ENCODE measurements around the gene IVL. TPM values are rescaled to one million over a fixed set of nuclear protein-coding genes. Genes with fewer than 3 reads are reported as not detected.

Gene IVL
- total RNA-seq, 1 donor from 2014 or later, result 71.5 TPM

- no peak for DNase-seq
Measured at GRCh38 chr1:152953761-152954160, 45.4 kb downstream of the IVL start.

DNA sequence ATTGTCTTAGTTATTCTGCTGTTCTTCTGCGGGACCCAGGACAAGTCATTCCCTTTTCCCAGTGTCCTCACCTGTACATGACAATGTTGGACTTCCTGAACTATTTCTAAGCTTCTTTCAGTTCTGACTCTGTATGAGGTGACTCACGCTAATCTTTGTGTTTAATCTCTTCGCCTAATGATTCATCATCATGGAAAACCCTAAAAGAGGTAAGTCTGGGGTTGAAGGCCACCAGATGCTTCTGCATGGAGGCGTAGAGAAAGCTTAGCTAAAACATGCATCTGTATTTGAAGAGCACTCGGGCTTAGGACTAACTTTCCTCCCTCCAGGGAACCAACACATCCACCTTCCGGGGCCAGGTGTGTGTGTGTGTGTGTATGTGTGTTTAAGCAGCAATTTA, 46.1 kb downstream of the IVL start:
- no peak for DNase-seq

DNA sequence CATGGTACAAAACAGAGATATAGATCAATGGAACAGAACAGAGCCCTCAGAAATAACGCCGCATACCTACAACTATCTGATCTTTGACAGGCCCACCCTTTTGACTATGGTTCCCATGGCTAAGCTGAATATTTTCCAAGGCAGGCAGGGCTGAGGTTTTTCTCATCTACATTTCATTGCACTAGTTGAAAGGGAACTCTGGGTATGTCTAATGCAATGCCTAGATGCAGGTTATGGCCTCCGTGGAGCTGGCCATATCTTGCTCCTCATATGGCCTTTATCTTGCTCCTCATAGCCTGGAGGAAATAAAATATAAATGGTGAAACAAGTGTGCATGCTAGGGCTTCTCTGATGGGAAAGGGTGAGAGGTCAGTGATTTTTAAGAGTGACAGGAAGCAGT, 49.2 kb downstream of the IVL start:
- no peak for DNase-seq

DNA sequence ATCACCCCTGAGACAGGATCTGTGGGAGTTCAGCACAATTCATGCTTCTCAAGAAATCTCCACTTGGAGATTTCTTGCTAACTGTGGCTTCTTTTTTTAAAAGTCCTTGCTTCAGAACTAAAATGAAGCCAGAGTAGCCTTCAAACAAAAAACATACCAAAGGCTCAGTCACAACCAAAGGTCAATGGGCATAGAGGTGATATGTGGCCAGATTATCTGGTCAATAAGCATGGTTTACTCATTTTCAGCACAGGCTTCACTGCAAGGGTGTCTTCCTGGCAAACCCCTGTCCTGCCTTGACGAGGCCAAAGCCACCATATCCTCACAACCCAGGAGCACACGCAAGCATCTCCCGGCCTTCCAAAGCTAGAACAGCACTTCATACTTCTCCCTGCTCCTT, 50.9 kb downstream of the IVL start:
- DNase-seq, result no peak

DNA sequence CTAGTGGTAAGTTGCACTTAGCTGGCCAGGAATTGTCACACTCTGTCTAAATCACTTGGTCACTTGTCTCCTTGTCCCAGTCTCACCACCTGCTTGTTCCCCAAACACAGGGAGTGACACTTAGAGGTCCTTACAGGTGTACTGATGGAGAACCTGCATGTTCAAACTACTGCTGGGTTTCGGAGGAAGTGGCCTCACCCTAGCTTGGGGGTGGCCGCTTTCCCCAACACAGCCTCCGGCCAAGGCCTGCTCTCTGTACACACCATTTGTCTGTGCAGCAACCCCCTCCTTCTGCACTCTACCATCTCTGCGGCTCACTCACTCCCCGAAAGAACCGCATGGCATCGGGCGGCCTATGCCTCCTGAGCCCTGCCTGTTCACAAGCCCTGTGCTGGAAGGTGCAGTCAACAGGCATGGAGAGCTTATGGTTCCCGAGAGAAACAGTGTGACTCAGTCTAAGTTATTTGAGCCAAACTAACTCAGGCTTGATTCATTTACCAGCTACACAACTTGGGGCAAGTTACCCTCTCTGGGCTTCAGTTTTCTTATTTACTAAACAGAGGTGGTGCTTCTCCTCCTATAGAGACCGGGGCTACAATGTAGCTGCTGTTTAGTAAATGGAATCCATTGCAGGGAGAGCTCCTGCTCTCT, 51.6 kb downstream of the IVL start:
- no peak for DNase-seq

DNA sequence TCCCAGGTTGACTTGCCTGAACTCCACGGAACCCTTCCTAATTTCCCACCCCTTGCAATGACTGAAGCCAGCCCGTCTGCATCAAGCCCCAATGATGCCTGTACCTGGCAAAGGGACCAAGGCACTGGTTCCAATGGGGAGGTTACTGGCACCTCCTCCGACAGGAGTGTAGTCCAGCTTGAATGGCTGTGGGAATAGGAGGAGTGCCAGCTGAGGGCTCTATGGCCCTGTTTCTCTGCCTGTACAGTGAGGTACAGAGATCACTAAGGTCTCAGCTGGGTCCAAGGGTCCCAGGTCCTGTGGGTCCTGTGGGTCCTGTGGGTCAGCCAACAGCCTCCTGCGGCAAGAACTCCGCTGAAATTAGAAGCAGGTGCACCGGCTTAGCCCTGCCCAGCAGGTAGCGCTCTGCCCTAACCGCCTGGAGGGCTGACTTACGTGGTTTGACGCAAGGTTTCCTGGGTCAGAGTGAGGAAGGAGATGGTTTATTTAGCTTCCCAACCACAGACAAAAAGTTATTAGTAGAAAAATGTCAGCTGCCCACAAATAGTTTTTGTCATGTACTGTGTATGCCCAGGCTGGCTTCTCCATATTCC, 52.2 kb downstream of the IVL start:
- no peak for DNase-seq

Other genes with a start within 250 kb of the IVL start
- gene LCE2D, start 245.2 kb upstream of the IVL start, total RNA-seq, result 0.49 TPM
- 3.4 TPM for gene LCE2C, start 233.3 kb upstream of the IVL start, total RNA-seq
- 5.9 TPM for gene LCE2B, start 222.4 kb upstream of the IVL start, total RNA-seq
- 1.2 TPM for gene LCE2A, start 210.2 kb upstream of the IVL start, total RNA-seq
- not detected for gene LCE4A, start 200.4 kb upstream of the IVL start, total RNA-seq
- gene KPRP, start 150.5 kb upstream of the IVL start, total RNA-seq, result 0.89 TPM
- not detected for gene LCE1F, start 133.4 kb upstream of the IVL start, total RNA-seq
- 0.59 TPM for gene LCE1E, start 122.3 kb upstream of the IVL start, total RNA-seq
- 1.4 TPM for gene LCE1D, start 111.8 kb upstream of the IVL start, total RNA-seq
- 9.3 TPM for gene LCE1C, start 101.9 kb upstream of the IVL start, total RNA-seq
- 1.9 TPM for gene LCE1B, start 96.6 kb upstream of the IVL start, total RNA-seq
- 1.7 TPM for gene LCE1A, start 81.1 kb upstream of the IVL start, total RNA-seq
- 4.4 TPM for gene LCE6A, start 65.7 kb upstream of the IVL start, total RNA-seq
- gene LCE7A, start 48.5 kb upstream of the IVL start, total RNA-seq, result not detected
- gene SMCP, start 30.2 kb upstream of the IVL start, total RNA-seq, result not detected
- 1.8 TPM for gene SPRR5, start 38.7 kb downstream of the IVL start, total RNA-seq
- gene SPRR4, start 62.1 kb downstream of the IVL start, total RNA-seq, result 17.7 TPM
- 6.1 TPM for gene SPRR1A, start 75.5 kb downstream of the IVL start, total RNA-seq
- 0.69 TPM for gene SPRR3, start 93.2 kb downstream of the IVL start, total RNA-seq
- 22.3 TPM for gene SPRR1B, start 122.7 kb downstream of the IVL start, total RNA-seq
- 11.3 TPM for gene SPRR2D, start 132.6 kb downstream of the IVL start, total RNA-seq
- 1.6 TPM for gene SPRR2A, start 149.0 kb downstream of the IVL start, total RNA-seq
- gene SPRR2B, start 163.1 kb downstream of the IVL start, total RNA-seq, result not detected
- gene SPRR2E, start 186.0 kb downstream of the IVL start, total RNA-seq, result 16.7 TPM
- gene SPRR2F, start 205.0 kb downstream of the IVL start, total RNA-seq, result not detected
- gene SPRR2G, start 242.3 kb downstream of the IVL start, total RNA-seq, result 13.6 TPM

All from skin of body (tissue), 2 donors.